ENCODE measurements around the gene SPATA16. TPM values are rescaled to one million over a fixed set of nuclear protein-coding genes. Genes with fewer than 3 reads are reported as not detected.

SPATA16 gene
- total RNA-seq, 1 donor from 2014 or later, result not detected

- no peaks in the 10 kb centered on the region for H3K27me3 Mint-ChIP-seq (ENCODE audit: low read depth)
- no peak overlapping the region for H3K4me3 Mint-ChIP-seq (ENCODE audit: low read depth)
- no peaks in the 10 kb centered on the region for H3K4me1 Mint-ChIP-seq (ENCODE audit: low read depth)
- no peaks in the 10 kb centered on the region for H3K36me3 Mint-ChIP-seq (ENCODE audit: low read depth)
- no peak overlapping the region for H3K27ac Mint-ChIP-seq
- no peak for DNase-seq (ENCODE audit: low spot score)
- intact Hi-C loops (cut with micrococcal nuclease), result no loop called here
- no peaks in the 10 kb centered on the region for H3K9me3 Mint-ChIP-seq
These were observed 43.8 kb downstream of the SPATA16 start for GRCh38 chr3:173096994-173097785.

- no peak overlapping the region for H3K4me3 Mint-ChIP-seq (ENCODE audit: low read depth)
- no peaks in the 10 kb centered on the region for H3K4me1 Mint-ChIP-seq (ENCODE audit: low read depth)
- no peaks in the 10 kb centered on the region for H3K36me3 Mint-ChIP-seq (ENCODE audit: low read depth)
- H3K27ac Mint-ChIP-seq, result no peak overlapping the region
- no peaks in the 10 kb centered on the region for H3K27me3 Mint-ChIP-seq (ENCODE audit: low read depth)
- no peak for DNase-seq (ENCODE audit: low spot score)
- intact Hi-C loops (cut with micrococcal nuclease), result no loop called here
- H3K9me3 Mint-ChIP-seq, result no peaks in the 10 kb centered on the region
These were observed 44.9 kb downstream of the SPATA16 start for GRCh38 chr3:173096140-173096539.

DNA sequence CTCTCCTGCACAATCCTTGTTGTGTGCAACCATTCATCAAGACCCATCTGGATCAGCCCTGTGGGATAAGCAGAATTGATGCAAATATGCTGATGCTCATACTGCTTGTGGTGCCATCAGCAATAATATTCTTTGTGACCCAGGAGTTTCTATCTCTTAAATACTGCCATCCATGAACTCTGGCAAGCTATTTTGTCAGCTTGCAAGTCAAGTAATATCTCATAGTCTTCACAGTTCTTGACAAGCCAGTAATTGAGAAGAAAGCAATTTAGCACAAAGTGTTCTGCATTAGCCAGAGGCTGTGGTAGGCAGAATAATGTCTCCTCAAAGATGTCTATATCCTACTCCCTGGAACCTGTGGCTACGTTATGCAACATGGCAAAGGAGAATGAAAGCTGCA is 49.0 kb downstream of the SPATA16 start:
- Mint-ChIP-seq H3K4me1 (ENCODE audit: low read depth) (no peaks in the 10 kb centered on the region), H3K9me3 (no peaks in the 10 kb centered on the region), H3K4me3 (ENCODE audit: low read depth) (no peak overlapping the region), H3K36me3 (ENCODE audit: low read depth) (no peaks in the 10 kb centered on the region), H3K27ac (no peak overlapping the region), H3K27me3 (ENCODE audit: low read depth) (no peaks in the 10 kb centered on the region)
- intact Hi-C loops (cut with micrococcal nuclease), result no loop called here
- DNase-seq (ENCODE audit: low spot score), result no peak

- no peaks in the 10 kb centered on the region for H3K4me1 Mint-ChIP-seq (ENCODE audit: low read depth)
- intact Hi-C loops (cut with micrococcal nuclease), result no loop called here
- peaks cover 7% of the 10 kb centered on the region for H3K9me3 Mint-ChIP-seq
- H3K27me3 Mint-ChIP-seq (ENCODE audit: low read depth), result no peaks in the 10 kb centered on the region
- H3K27ac Mint-ChIP-seq, result no peak overlapping the region
- H3K36me3 Mint-ChIP-seq (ENCODE audit: low read depth), result no peaks in the 10 kb centered on the region
- no peak overlapping the region for H3K4me3 Mint-ChIP-seq (ENCODE audit: low read depth)
- DNase-seq (ENCODE audit: low spot score), result no peak
These were observed 50.5 kb downstream of the SPATA16 start for GRCh38 chr3:173090492-173090891.

- H3K4me3 Mint-ChIP-seq (ENCODE audit: low read depth), result no peak overlapping the region
- no peaks in the 10 kb centered on the region for H3K27me3 Mint-ChIP-seq (ENCODE audit: low read depth)
- H3K4me1 Mint-ChIP-seq (ENCODE audit: low read depth), result no peaks in the 10 kb centered on the region
- peaks cover 7% of the 10 kb centered on the region for H3K9me3 Mint-ChIP-seq
- intact Hi-C loops (cut with micrococcal nuclease), result no loop called here
- H3K27ac Mint-ChIP-seq, result no peak overlapping the region
- DNase-seq (ENCODE audit: low spot score), result no peak
- no peaks in the 10 kb centered on the region for H3K36me3 Mint-ChIP-seq (ENCODE audit: low read depth)
These were observed 51.8 kb downstream of the SPATA16 start for GRCh38 chr3:173089283-173089682.

- no peak overlapping the region for H3K4me3 Mint-ChIP-seq (ENCODE audit: low read depth)
- no peak for DNase-seq (ENCODE audit: low spot score)
- no peaks in the 10 kb centered on the region for H3K4me1 Mint-ChIP-seq (ENCODE audit: low read depth)
- H3K27ac Mint-ChIP-seq, result no peak overlapping the region
- intact Hi-C loops (cut with micrococcal nuclease), result no loop called here
- H3K27me3 Mint-ChIP-seq (ENCODE audit: low read depth), result no peaks in the 10 kb centered on the region
- no peaks in the 10 kb centered on the region for H3K9me3 Mint-ChIP-seq
- H3K36me3 Mint-ChIP-seq (ENCODE audit: low read depth), result no peaks in the 10 kb centered on the region
These were observed 62.5 kb downstream of the SPATA16 start for GRCh38 chr3:173078525-173078924.

- Mint-ChIP-seq H3K4me1 (ENCODE audit: low read depth) (no peaks in the 10 kb centered on the region), H3K36me3 (ENCODE audit: low read depth) (no peaks in the 10 kb centered on the region), H3K4me3 (ENCODE audit: low read depth) (no peak overlapping the region), H3K27me3 (ENCODE audit: low read depth) (no peaks in the 10 kb centered on the region), H3K27ac (no peak overlapping the region), H3K9me3 (no peaks in the 10 kb centered on the region)
- intact Hi-C loops (cut with micrococcal nuclease), result no loop called here
- no peak for DNase-seq (ENCODE audit: low spot score)
These were observed 74.7 kb downstream of the SPATA16 start for GRCh38 chr3:173066044-173067004.

GRCh38 chr3:173065543-173065981 is 75.5 kb downstream of the SPATA16 start:
- H3K4me3 Mint-ChIP-seq (ENCODE audit: low read depth), result no peak overlapping the region

GRCh38 chr3:173064631-173065030 is 76.4 kb downstream of the SPATA16 start:
- Mint-ChIP-seq H3K4me3 (ENCODE audit: low read depth) (no peak overlapping the region), H3K27ac (no peak overlapping the region), H3K9me3 (no peaks in the 10 kb centered on the region), H3K4me1 (ENCODE audit: low read depth) (no peaks in the 10 kb centered on the region), H3K36me3 (ENCODE audit: low read depth) (no peaks in the 10 kb centered on the region), H3K27me3 (ENCODE audit: low read depth) (no peaks in the 10 kb centered on the region)
- intact Hi-C loops (cut with micrococcal nuclease), result no loop called here
- DNase-seq (ENCODE audit: low spot score), result no peak

More at GRCh38 chr3:173065543-173065981, 75.5 kb downstream of the SPATA16 start:
- Mint-ChIP-seq H3K4me1 (ENCODE audit: low read depth) (no peaks in the 10 kb centered on the region), H3K27me3 (ENCODE audit: low read depth) (no peaks in the 10 kb centered on the region), H3K9me3 (no peaks in the 10 kb centered on the region), H3K36me3 (ENCODE audit: low read depth) (no peaks in the 10 kb centered on the region), H3K27ac (no peak overlapping the region)
- no peak for DNase-seq (ENCODE audit: low spot score)
- intact Hi-C loops (cut with micrococcal nuclease), result no loop called here

DNA sequence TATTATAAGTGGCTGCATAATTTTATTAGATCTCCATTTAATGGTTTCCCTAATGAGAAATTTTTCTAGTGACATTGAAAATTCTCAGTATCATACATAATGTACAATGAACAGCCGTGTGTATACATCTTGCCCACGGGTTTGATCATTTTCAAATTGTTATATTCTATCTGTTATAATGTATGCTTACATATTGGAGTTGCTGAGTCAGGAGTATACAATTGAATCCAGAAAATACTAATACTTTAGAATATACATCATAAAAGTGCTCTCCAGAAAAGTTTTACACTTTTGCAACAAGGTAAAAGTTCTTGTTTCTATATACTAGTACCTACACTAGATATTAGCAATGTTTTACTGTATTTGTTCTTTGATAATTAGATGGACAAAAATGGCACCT is 82.8 kb downstream of the SPATA16 start:
- Mint-ChIP-seq H3K4me3 (ENCODE audit: low read depth) (no peak overlapping the region), H3K4me1 (ENCODE audit: low read depth) (no peaks in the 10 kb centered on the region), H3K36me3 (ENCODE audit: low read depth) (no peaks in the 10 kb centered on the region), H3K27ac (no peak overlapping the region), H3K9me3 (no peaks in the 10 kb centered on the region), H3K27me3 (ENCODE audit: low read depth) (no peaks in the 10 kb centered on the region)
- intact Hi-C loops (cut with micrococcal nuclease), result no loop called here
- no peak for DNase-seq (ENCODE audit: low spot score)

- no peak for DNase-seq (ENCODE audit: low spot score)
- Mint-ChIP-seq H3K9me3 (no peaks in the 10 kb centered on the region), H3K4me3 (ENCODE audit: low read depth) (no peak overlapping the region), H3K27ac (no peak overlapping the region), H3K4me1 (ENCODE audit: low read depth) (no peaks in the 10 kb centered on the region), H3K36me3 (ENCODE audit: low read depth) (no peaks in the 10 kb centered on the region), H3K27me3 (ENCODE audit: low read depth) (no peaks in the 10 kb centered on the region)
- intact Hi-C loops (cut with micrococcal nuclease), result no loop called here
These were observed 85.7 kb downstream of the SPATA16 start for GRCh38 chr3:173055228-173055933.

- no peaks in the 10 kb centered on the region for H3K36me3 Mint-ChIP-seq (ENCODE audit: low read depth)
- H3K4me1 Mint-ChIP-seq (ENCODE audit: low read depth), result no peaks in the 10 kb centered on the region
- H3K27me3 Mint-ChIP-seq (ENCODE audit: low read depth), result no peaks in the 10 kb centered on the region
- no peak overlapping the region for H3K4me3 Mint-ChIP-seq (ENCODE audit: low read depth)
- no peaks in the 10 kb centered on the region for H3K9me3 Mint-ChIP-seq
- no peak for DNase-seq (ENCODE audit: low spot score)
- intact Hi-C loops (cut with micrococcal nuclease), result loop anchor here (10.0 kb wide), 1 partner anchor 245 kb away; no protein-coding TSS in a partner anchor
- H3K27ac Mint-ChIP-seq, result no peak overlapping the region
These were observed 91.7 kb downstream of the SPATA16 start for GRCh38 chr3:173049360-173049759.
